OCI-LY1 (cell line): Measurements from ENCODE around the gene TXNRD2.

ENCODE experiments used
- H2AFZ ChIP-seq: fragments of 200-600 bp; sonication (generic), shearing (Covaris generic); 2 replicates; pipeline ENCODE4 v1.6.0; 2014; ENCODE audit warnings: antibody characterized with exemption, mild to moderate bottlenecking, low read length
- H3F3A ChIP-seq: fragments of 200-600 bp; sonication (generic), shearing (Covaris generic); 2 replicates; pipeline ENCODE4 v1.6.0; 2014; ENCODE audit warnings: mild to moderate bottlenecking, antibody characterized with exemption, low read length, moderate library complexity; ENCODE audit not compliant: insufficient read depth
- H3K27ac ChIP-seq: fragments of 200-600 bp; sonication (generic); 2 replicates; pipeline ENCODE4 v1.5.1; 2014; ENCODE audit warnings: low read length, mixed run types, mild to moderate bottlenecking, low read depth; ENCODE audit not compliant: poor library complexity, severe bottlenecking
- H3K27me3 ChIP-seq: fragments of 200-600 bp; sonication (generic); 2 replicates; pipeline ENCODE4 v1.6.0; 2014; ENCODE audit warnings: antibody characterized with exemption, mild to moderate bottlenecking, low read length, moderate library complexity; ENCODE audit not compliant: insufficient read depth
- H3K36me3 ChIP-seq: fragments of 200-600 bp; sonication (generic); 2 replicates; pipeline ENCODE4 v1.6.1; 2014; ENCODE audit warnings: mild to moderate bottlenecking, antibody characterized with exemption, low read length, moderate library complexity, mixed read lengths; ENCODE audit not compliant: insufficient read depth
- H3K4me1 ChIP-seq: fragments of 200-600 bp; sonication (generic); 2 replicates; pipeline ENCODE4 v1.5.1; 2014; ENCODE audit warnings: mild to moderate bottlenecking, low read length, moderate library complexity; ENCODE audit not compliant: insufficient read depth, severe bottlenecking
- H3K4me2 ChIP-seq: fragments of 200-600 bp; sonication (generic), shearing (Covaris generic); 2 replicates; pipeline ENCODE4 v1.6.1; 2014; ENCODE audit warnings: low read length
- H3K4me3 ChIP-seq: fragments of 200-600 bp; sonication (generic); 2 replicates; pipeline ENCODE4 v1.5.1; 2014; ENCODE audit warnings: low read length, low read depth, mild to moderate bottlenecking, mixed read lengths; ENCODE audit not compliant: poor library complexity, severe bottlenecking
- H3K79me2 ChIP-seq: fragments of 200-600 bp; shearing (Covaris generic); 2 replicates; pipeline ENCODE4 v1.6.1; 2016; ENCODE audit warnings: mixed run types, low read length, mixed read lengths; ENCODE audit not compliant: insufficient read depth
- H3K9ac ChIP-seq: fragments of 200-600 bp; sonication (generic), shearing (Covaris generic); 2 replicates; pipeline ENCODE4 v1.6.1; 2014; ENCODE audit warnings: mild to moderate bottlenecking, low read length, mixed read lengths
- H3K9me2 ChIP-seq: fragments of 200-600 bp; sonication (generic), shearing (Covaris generic); 2 replicates; pipeline ENCODE4 v1.6.1; 2014; ENCODE audit warnings: low read depth, mild to moderate bottlenecking, low read length, mixed read lengths
- H3K9me3 ChIP-seq: fragments of 200-600 bp; shearing (Covaris generic); 2 replicates; pipeline ENCODE4 v1.6.1; 2014; ENCODE audit warnings: low read length, mixed read lengths
- H4K20me1 ChIP-seq: fragments of 200-600 bp; sonication (generic), shearing (Covaris generic); 2 replicates; pipeline ENCODE4 v1.6.0; 2016; ENCODE audit warnings: mild to moderate bottlenecking, low read length; ENCODE audit not compliant: insufficient read depth
- CTCF ChIP-seq: fragments of 200-600 bp; sonication (generic), shearing (Covaris generic); IDR thresholded peaks from 2 replicates; pipeline ENCODE4 v1.5.1; 2017; ENCODE audit warnings: mild to moderate bottlenecking, antibody characterized with exemption, low read length, moderate library complexity, mixed read lengths
- EZH2 ChIP-seq: fragments of 200-600 bp; sonication (generic), shearing (Covaris generic); IDR thresholded peaks from 2 replicates; pipeline ENCODE4 v1.8.0; 2017; ENCODE audit warnings: borderline replicate concordance, mixed run types, mild to moderate bottlenecking, antibody characterized with exemption, low read length, moderate library complexity, mixed read lengths

TXNRD2 gene

GRCh38 chr22:19889951-19890350 is 51.7 kb downstream of the TXNRD2 start:
- peaks cover 70% of the 10 kb centered on the region for H3K4me1 ChIP-seq

GRCh38 chr22:19888131-19888746 is 53.4 kb downstream of the TXNRD2 start:
- no peak overlapping the region for H3K4me3 ChIP-seq
- H4K20me1 ChIP-seq, result no peaks in the 10 kb centered on the region
- H3K9me3 ChIP-seq, result no peaks in the 10 kb centered on the region
- H3K9me2 ChIP-seq, result no peaks in the 10 kb centered on the region
- peak overlapping the region; percentile 93 for H3K27ac ChIP-seq
- no peak overlapping the region for H3K9ac ChIP-seq
- no peaks in the 10 kb centered on the region for H3K27me3 ChIP-seq
- no peak for TF ChIP-seq CTCF
- TF ChIP-seq EZH2, result no peak
- no peak overlapping the region for H2AFZ ChIP-seq
- no peaks in the 10 kb centered on the region for H3K36me3 ChIP-seq
- no peaks in the 10 kb centered on the region for H3F3A ChIP-seq
- H3K79me2 ChIP-seq, result no peaks in the 10 kb centered on the region
- H3K4me2 ChIP-seq, result no peak overlapping the region
- H3K4me1 ChIP-seq, result peaks cover 58% of the 10 kb centered on the region

More at GRCh38 chr22:19889951-19890350, 51.7 kb downstream of the TXNRD2 start:
- peak overlapping the region; percentile 100 for H3K27ac ChIP-seq
- no peak overlapping the region; the same call in 1 of the 2 replicates for H3K4me2 ChIP-seq
- no peaks in the 10 kb centered on the region for H3F3A ChIP-seq
- H2AFZ ChIP-seq, result no peak overlapping the region
- H3K27me3 ChIP-seq, result no peaks in the 10 kb centered on the region
- H3K9ac ChIP-seq, result peak overlapping the region; percentile 70; the same call in 1 of the 2 replicates
- H3K9me3 ChIP-seq, result no peaks in the 10 kb centered on the region
- no peak overlapping the region for H3K4me3 ChIP-seq
- no peaks in the 10 kb centered on the region for H3K36me3 ChIP-seq
- no peaks in the 10 kb centered on the region for H4K20me1 ChIP-seq
- no peaks in the 10 kb centered on the region for H3K9me2 ChIP-seq
- H3K79me2 ChIP-seq, result no peaks in the 10 kb centered on the region
- peak; percentile 13; the same call in 1 of the 2 replicates for TF ChIP-seq CTCF
- no peak for TF ChIP-seq EZH2

GRCh38 chr22:19887256-19887985 is 54.2 kb downstream of the TXNRD2 start:
- Histone ChIP-seq H3K9ac (peak overlapping the region; percentile 59; the same call in 1 of the 2 replicates), H3K27ac (peak overlapping the region; percentile 93)

More at GRCh38 chr22:19887256-19887985, 54.2 kb downstream of the TXNRD2 start:
- Histone ChIP-seq H4K20me1 (no peaks in the 10 kb centered on the region), H3F3A (no peaks in the 10 kb centered on the region), H3K4me3 (no peak overlapping the region), H3K9me2 (no peaks in the 10 kb centered on the region), H3K4me1 (peaks cover 49% of the 10 kb centered on the region), H3K9me3 (no peaks in the 10 kb centered on the region), H2AFZ (peak overlapping the region; percentile 72), H3K36me3 (no peaks in the 10 kb centered on the region), H3K27me3 (no peaks in the 10 kb centered on the region), H3K79me2 (no peaks in the 10 kb centered on the region), H3K4me2 (peak overlapping the region; percentile 60)
- no peak for TF ChIP-seq CTCF
- TF ChIP-seq EZH2, result no peak
